Osteocyte (in vitro differentiated cells): ENCODE results near the gene MFSD6. TPM values are rescaled to one million over a fixed set of nuclear protein-coding genes. Genes with fewer than 3 reads are reported as not detected.

Experiments
- DNase-seq: peaks from one replicate; pipeline ENCODE4 v3.0.0; 2021; ENCODE audit warnings: mixed read lengths; ENCODE audit not compliant: unreplicated experiment; ENCODE audit errors: extremely low spot score
- H3K27ac Mint-ChIP-seq: one replicate; pipeline ENCODE4 v1.8.0; 2021; ENCODE audit warnings: mild to moderate bottlenecking, mixed read lengths; ENCODE audit not compliant: unreplicated experiment
- H3K27me3 Mint-ChIP-seq: one replicate; pipeline ENCODE4 v1.8.0; 2021; ENCODE audit warnings: mixed read lengths; ENCODE audit not compliant: unreplicated experiment
- H3K36me3 Mint-ChIP-seq: one replicate; pipeline ENCODE4 v1.8.0; 2021; ENCODE audit warnings: mixed read lengths; ENCODE audit not compliant: unreplicated experiment
- H3K4me1 Mint-ChIP-seq: one replicate; pipeline ENCODE4 v1.8.0; 2021; ENCODE audit warnings: mixed read lengths; ENCODE audit not compliant: unreplicated experiment
- H3K4me3 Mint-ChIP-seq: one replicate; pipeline ENCODE4 v1.8.0; 2021; ENCODE audit warnings: mild to moderate bottlenecking, moderate library complexity, mixed read lengths; ENCODE audit not compliant: unreplicated experiment
- H3K9me3 Mint-ChIP-seq: one replicate; pipeline ENCODE4 v1.8.0; 2021; ENCODE audit warnings: mixed read lengths; ENCODE audit not compliant: unreplicated experiment
- total RNA-seq: library from RNA; stranded (reverse); gene quantifications from 2 replicates; pipeline ENCODE4 v1.2.1, GENCODE V29; 2021
- TF ChIP-seq, protein P1 (sequence below): fragments of 200-600 bp; sonication (generic); IDR thresholded peaks from 2 replicates; pipeline ENCODE4 v1.5.0; 2021; ENCODE audit warnings: antibody characterized with exemption, mild to moderate bottlenecking, moderate library complexity

Gene MFSD6
- total RNA-seq, 1 donor from 2014 or later, result 12.1 TPM

DNA sequence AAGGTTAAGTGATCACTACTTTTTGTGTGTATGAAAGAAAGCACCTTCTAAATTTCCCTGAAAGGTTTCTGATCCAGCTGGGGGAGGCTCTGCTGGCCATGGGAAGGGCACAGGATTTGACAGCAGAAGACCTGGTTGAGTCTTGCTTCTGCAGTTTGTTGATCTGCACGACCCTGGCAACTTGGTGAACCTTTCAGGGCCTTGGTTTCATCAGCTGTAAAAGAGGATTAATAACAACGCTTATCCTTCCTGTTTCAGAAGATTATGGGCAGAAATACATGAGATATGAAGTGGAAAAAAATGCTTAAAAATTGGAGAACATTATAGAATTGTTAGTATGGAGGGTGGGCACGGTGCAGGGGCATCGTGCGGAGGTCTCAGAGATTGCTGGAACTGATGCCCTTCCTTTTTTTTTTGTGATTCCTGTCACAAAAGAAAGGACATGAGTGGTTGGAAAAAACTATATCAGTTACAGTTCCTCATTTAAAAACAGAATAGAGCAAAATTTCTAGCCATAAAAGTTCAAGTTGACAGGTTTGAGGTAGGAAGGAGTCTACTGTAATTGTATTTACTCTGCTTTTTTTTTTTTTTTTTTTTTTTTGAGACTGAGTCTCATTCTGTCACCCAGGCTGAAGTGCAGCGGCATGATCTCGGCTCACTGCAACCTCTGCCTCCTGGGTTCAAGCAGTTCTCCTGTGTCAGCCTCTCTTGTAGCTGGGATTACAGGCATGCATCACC lies 47.4 kb downstream of the MFSD6 start:
- Mint-ChIP-seq H3K27me3 (no peaks in the 10 kb centered on the region), H3K27ac (no peak overlapping the region), H3K36me3 (peaks cover 2% of the 10 kb centered on the region), H3K4me3 (no peak overlapping the region), H3K9me3 (no peaks in the 10 kb centered on the region), H3K4me1 (peaks cover 10% of the 10 kb centered on the region)
- DNase-seq, result no peak
- TF ChIP-seq, protein P1, sequence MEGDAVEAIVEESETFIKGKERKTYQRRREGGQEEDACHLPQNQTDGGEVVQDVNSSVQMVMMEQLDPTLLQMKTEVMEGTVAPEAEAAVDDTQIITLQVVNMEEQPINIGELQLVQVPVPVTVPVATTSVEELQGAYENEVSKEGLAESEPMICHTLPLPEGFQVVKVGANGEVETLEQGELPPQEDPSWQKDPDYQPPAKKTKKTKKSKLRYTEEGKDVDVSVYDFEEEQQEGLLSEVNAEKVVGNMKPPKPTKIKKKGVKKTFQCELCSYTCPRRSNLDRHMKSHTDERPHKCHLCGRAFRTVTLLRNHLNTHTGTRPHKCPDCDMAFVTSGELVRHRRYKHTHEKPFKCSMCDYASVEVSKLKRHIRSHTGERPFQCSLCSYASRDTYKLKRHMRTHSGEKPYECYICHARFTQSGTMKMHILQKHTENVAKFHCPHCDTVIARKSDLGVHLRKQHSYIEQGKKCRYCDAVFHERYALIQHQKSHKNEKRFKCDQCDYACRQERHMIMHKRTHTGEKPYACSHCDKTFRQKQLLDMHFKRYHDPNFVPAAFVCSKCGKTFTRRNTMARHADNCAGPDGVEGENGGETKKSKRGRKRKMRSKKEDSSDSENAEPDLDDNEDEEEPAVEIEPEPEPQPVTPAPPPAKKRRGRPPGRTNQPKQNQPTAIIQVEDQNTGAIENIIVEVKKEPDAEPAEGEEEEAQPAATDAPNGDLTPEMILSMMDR, result no peak

- Mint-ChIP-seq H3K4me3 (no peak overlapping the region), H3K9me3 (no peaks in the 10 kb centered on the region), H3K27me3 (no peaks in the 10 kb centered on the region), H3K27ac (no peak overlapping the region), H3K36me3 (peaks cover 2% of the 10 kb centered on the region), H3K4me1 (peaks cover 4% of the 10 kb centered on the region)
- no peak for DNase-seq
- TF ChIP-seq, protein P1, result no peak
Measured at GRCh38 chr2:190456833-190457232, 48.7 kb downstream of the MFSD6 start.

DNA sequence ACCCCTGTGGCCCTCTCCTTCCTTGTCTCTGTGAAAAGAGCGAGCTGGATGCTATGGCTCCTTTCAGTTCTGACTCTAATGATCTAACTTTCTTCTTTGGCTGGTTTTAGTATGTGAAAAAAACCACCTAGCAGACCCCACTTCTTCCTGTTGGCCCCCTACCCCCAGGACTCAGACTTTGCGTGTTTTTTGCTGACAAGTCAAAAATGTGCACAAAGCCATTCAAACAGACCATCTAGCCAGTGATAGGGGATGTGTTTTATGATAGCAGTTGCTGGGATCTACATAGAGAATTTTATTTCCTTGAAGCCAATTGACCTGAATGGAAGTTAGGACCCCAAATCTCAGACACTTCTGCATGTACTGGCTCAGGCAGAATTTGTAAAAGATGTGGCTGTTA lies 49.1 kb downstream of the MFSD6 start:
- Mint-ChIP-seq H3K27ac (no peak overlapping the region), H3K36me3 (peaks cover 2% of the 10 kb centered on the region), H3K4me1 (peaks cover 2% of the 10 kb centered on the region), H3K4me3 (no peak overlapping the region), H3K27me3 (no peaks in the 10 kb centered on the region), H3K9me3 (no peaks in the 10 kb centered on the region)
- TF ChIP-seq, protein P1, result no peak
- no peak for DNase-seq

DNA sequence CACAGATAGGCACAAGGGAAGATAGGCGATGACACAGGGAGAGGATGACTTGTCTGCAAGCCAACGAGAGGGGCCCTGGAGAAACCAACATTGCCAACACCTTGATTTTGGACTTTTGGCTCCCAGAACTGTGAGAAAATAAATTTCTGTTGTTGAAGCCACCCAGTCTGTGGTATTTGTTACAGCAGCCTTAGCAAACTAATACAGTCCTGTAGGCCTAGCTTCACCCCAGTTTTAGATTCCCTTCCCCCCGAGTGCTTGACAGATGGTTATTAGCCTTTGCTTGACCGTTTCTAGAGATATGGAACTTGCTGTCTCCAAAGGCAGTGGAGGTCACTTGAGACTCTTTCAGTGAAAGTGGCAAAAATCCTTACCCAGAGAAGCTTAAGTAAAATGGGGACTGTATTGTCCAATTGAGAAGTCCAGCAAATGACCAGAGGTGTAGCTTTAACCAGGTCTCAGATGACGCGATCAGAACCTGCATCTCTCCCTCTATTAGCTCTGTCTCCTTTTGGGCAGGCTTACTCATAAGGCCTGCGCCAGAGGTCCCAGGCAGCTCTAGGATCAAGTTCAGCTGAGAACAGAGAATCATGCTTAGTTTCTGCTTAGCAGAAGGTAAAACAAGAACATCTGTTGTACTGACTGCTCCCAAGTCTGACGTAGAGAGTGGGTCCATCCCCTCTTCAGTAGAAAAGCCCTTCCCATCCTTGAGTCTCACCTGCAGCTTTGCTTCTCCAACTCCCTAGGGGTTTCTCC lies 50.4 kb downstream of the MFSD6 start:
- no peak overlapping the region for H3K4me3 Mint-ChIP-seq
- H3K27ac Mint-ChIP-seq, result no peak overlapping the region
- no peaks in the 10 kb centered on the region for H3K9me3 Mint-ChIP-seq
- no peaks in the 10 kb centered on the region for H3K27me3 Mint-ChIP-seq
- DNase-seq, result no peak
- H3K4me1 Mint-ChIP-seq, result peaks cover 2% of the 10 kb centered on the region
- peaks cover 2% of the 10 kb centered on the region for H3K36me3 Mint-ChIP-seq
- TF ChIP-seq, protein P1, result no peak

GRCh38 chr2:190459881-190460280 lies 51.7 kb downstream of the MFSD6 start:
- Mint-ChIP-seq H3K36me3 (peaks cover 2% of the 10 kb centered on the region), H3K4me1 (peaks cover 2% of the 10 kb centered on the region), H3K27me3 (no peaks in the 10 kb centered on the region), H3K9me3 (no peaks in the 10 kb centered on the region), H3K27ac (no peak overlapping the region), H3K4me3 (no peak overlapping the region)
- DNase-seq, result no peak
- TF ChIP-seq, protein P1, result no peak
